WTC11 (cell line): ENCODE results near the gene AQP10.
A peak's percentile ranks its signal among the peaks of the same experiment; 100 is the strongest.

ENCODE experiments used
- ATF1 ChIP-seq: sonication (generic); formaldehyde crosslinking; IDR thresholded peaks from 2 replicates; pipeline ENCODE4 v1.8.1; 2023; ENCODE audit warnings: mild to moderate bottlenecking, moderate library complexity, missing genetic modification reagents
- ATF3 ChIP-seq: sonication (generic); formaldehyde crosslinking; conservative IDR thresholded peaks from 2 replicates; pipeline ENCODE4 v1.8.1; 2022; ENCODE audit warnings: mild to moderate bottlenecking, missing genetic modification reagents
- CTCF ChIP-seq: fragments of 200-600 bp; IDR thresholded peaks from 2 replicates; pipeline ENCODE4 v1.8.0; 2022; ENCODE audit warnings: antibody characterized with exemption
- JUN ChIP-seq: sonication (generic); formaldehyde crosslinking; IDR thresholded peaks from 2 replicates; pipeline ENCODE4 v1.8.0; 2023; ENCODE audit warnings: mild to moderate bottlenecking, missing genetic modification reagents
- MLX ChIP-seq: sonication (generic); formaldehyde crosslinking; IDR thresholded peaks from 2 replicates; pipeline ENCODE4 v1.8.1; 2023; ENCODE audit warnings: mild to moderate bottlenecking, missing genetic modification reagents, moderate library complexity
- NR2C2 ChIP-seq: sonication (generic); formaldehyde crosslinking; IDR thresholded peaks from 2 replicates; pipeline ENCODE4 v1.8.0; 2022; ENCODE audit warnings: mild to moderate bottlenecking, missing genetic modification reagents
- RELA ChIP-seq: sonication (generic); formaldehyde crosslinking; IDR thresholded peaks from 2 replicates; pipeline ENCODE4 v1.8.1; 2022; ENCODE audit warnings: missing genetic modification reagents, mild to moderate bottlenecking, borderline replicate concordance
- ZNF232 ChIP-seq: sonication (generic); formaldehyde crosslinking; IDR thresholded peaks from 2 replicates; pipeline ENCODE4 v1.8.0; 2022; ENCODE audit warnings: mild to moderate bottlenecking, missing genetic modification reagents

GRCh38 chr1:154325583-154326545 lies 5.0 kb downstream of the AQP10 start:
- peak; percentile 26; the same call in 1 of the 2 replicates for TF ChIP-seq CTCF
- TF ChIP-seq MLX (CRISPR knock-in tag): no peak
- no peak for TF ChIP-seq NR2C2 (CRISPR knock-in tag)
- no peak for TF ChIP-seq ZNF232 (CRISPR knock-in tag)
- TF ChIP-seq ATF3: no peak
- TF ChIP-seq RELA (CRISPR knock-in tag): no peak
- no peak for TF ChIP-seq ATF1 (CRISPR knock-in tag)
- no peak for TF ChIP-seq JUN (CRISPR knock-in tag)
